WTC11 (cell line): ENCODE measurements around the gene KLHL5. TPM values are rescaled to one million over a fixed set of nuclear protein-coding genes. Genes with fewer than 3 reads are reported as not detected.

Experiments used
- ATAC-seq: fragments of 200-7000 bp; cut with Tn5 transposase; 2 replicates; pipeline ENCODE4 v1.10.0; 2021; ENCODE audit warnings: mild to moderate bottlenecking, moderate library complexity
- CTCF ChIA-PET: fragments of 300-600 bp; sonication (Branson Sonifier 250); formaldehyde crosslinking; loops from one replicate; lab custom pipeline; 2021; ENCODE audit warnings: antibody characterized with exemption; lab: Charles Lee
- POLR2A ChIA-PET: fragments of 350-600 bp; sonication (Branson Sonifier 250); formaldehyde crosslinking; loops from one replicate; lab custom pipeline; 2021; ENCODE audit warnings: antibody characterized with exemption; lab: Charles Lee
- DNase-seq: peaks from one replicate; pipeline ENCODE4 v3.0.0; 2021; ENCODE audit warnings: low spot score
- H3K27ac Mint-ChIP-seq: 2 replicates; pipeline ENCODE4 v1.8.0; 2021; ENCODE audit warnings: mixed read lengths
- H3K27me3 Mint-ChIP-seq: 2 replicates; pipeline ENCODE4 v1.8.0; 2021; ENCODE audit warnings: low read depth, mild to moderate bottlenecking, moderate library complexity, mixed read lengths
- H3K36me3 Mint-ChIP-seq: 2 replicates; pipeline ENCODE4 v1.8.0; 2021; ENCODE audit warnings: mixed read lengths
- H3K4me1 Mint-ChIP-seq: 2 replicates; pipeline ENCODE4 v1.8.0; 2022; ENCODE audit warnings: mixed read lengths
- H3K4me3 Mint-ChIP-seq: 2 replicates; pipeline ENCODE4 v1.8.0; 2021; ENCODE audit warnings: mild to moderate bottlenecking, moderate library complexity, mixed read lengths
- H3K9me3 Mint-ChIP-seq: 2 replicates; pipeline ENCODE4 v1.8.0; 2021; ENCODE audit warnings: mixed read lengths
- ARID4B ChIP-seq: sonication (generic); formaldehyde crosslinking; IDR thresholded peaks from 2 replicates; pipeline ENCODE4 v1.8.0; 2023; ENCODE audit warnings: missing genetic modification reagents, mild to moderate bottlenecking, borderline replicate concordance
- CBFB ChIP-seq: sonication (generic); formaldehyde crosslinking; IDR thresholded peaks from 2 replicates; pipeline ENCODE4 v1.8.1; 2022; ENCODE audit warnings: mild to moderate bottlenecking, low read depth, missing genetic modification reagents
- CREM ChIP-seq: sonication (generic); formaldehyde crosslinking; IDR thresholded peaks from 2 replicates; pipeline ENCODE4 v1.8.1; 2022; ENCODE audit warnings: mild to moderate bottlenecking, missing genetic modification reagents, moderate library complexity
- ELF4 ChIP-seq: sonication (generic); formaldehyde crosslinking; IDR thresholded peaks from 2 replicates; pipeline ENCODE4 v1.8.1; 2022; ENCODE audit warnings: low read depth, mild to moderate bottlenecking, moderate library complexity, missing genetic modification reagents
- ESRRA ChIP-seq: sonication (generic); formaldehyde crosslinking; IDR thresholded peaks from 2 replicates; pipeline ENCODE4 v1.8.1; 2022; ENCODE audit warnings: mild to moderate bottlenecking, missing genetic modification reagents, borderline replicate concordance
- FOXJ3 ChIP-seq: sonication (generic); formaldehyde crosslinking; IDR thresholded peaks from 2 replicates; pipeline ENCODE4 v1.9.0; 2021; ENCODE audit warnings: missing genetic modification reagents, mild to moderate bottlenecking, borderline replicate concordance
- GRHL2 ChIP-seq: fragments of 250-450 bp; sonication (Bioruptor Pico); IDR thresholded peaks from 2 replicates; pipeline ENCODE4 v1.8.0; 2022; ENCODE audit warnings: mild to moderate bottlenecking, moderate library complexity; ENCODE audit not compliant: insufficient replicate concordance, severe bottlenecking
- GTF2I ChIP-seq: fragments of 250-450 bp; sonication (Bioruptor Pico); conservative IDR thresholded peaks from 2 replicates; pipeline ENCODE4 v1.4.0; 2021; ENCODE audit warnings: mild to moderate bottlenecking
- JAZF1 ChIP-seq: fragments of 250-450 bp; sonication (Bioruptor Pico); IDR thresholded peaks from 2 replicates; pipeline ENCODE4 v1.9.0; 2021; ENCODE audit warnings: moderate library complexity, mild to moderate bottlenecking, inconsistent platforms
- MXD4 ChIP-seq: fragments of 250-450 bp; sonication (Bioruptor Pico); IDR thresholded peaks from 2 replicates; pipeline ENCODE4 v1.8.0; 2021; ENCODE audit warnings: mild to moderate bottlenecking, moderate library complexity, borderline replicate concordance
- NFE2L1 ChIP-seq: sonication (generic); formaldehyde crosslinking; IDR thresholded peaks from 2 replicates; pipeline ENCODE4 v1.8.1; 2023; ENCODE audit warnings: missing genetic modification reagents
- OVOL2 ChIP-seq: fragments of 250-450 bp; sonication (Bioruptor Pico); IDR thresholded peaks from 2 replicates; pipeline ENCODE4 v1.9.0; 2021; ENCODE audit warnings: mild to moderate bottlenecking, borderline replicate concordance
- PREB ChIP-seq: sonication (generic); formaldehyde crosslinking; IDR thresholded peaks from 2 replicates; pipeline ENCODE4 v1.8.1; 2022; ENCODE audit warnings: mild to moderate bottlenecking, missing genetic modification reagents, moderate library complexity, borderline replicate concordance
- RELA ChIP-seq: sonication (generic); formaldehyde crosslinking; IDR thresholded peaks from 2 replicates; pipeline ENCODE4 v1.8.1; 2022; ENCODE audit warnings: missing genetic modification reagents, mild to moderate bottlenecking, borderline replicate concordance
- SOX15 ChIP-seq: fragments of 250-450 bp; sonication (Bioruptor Pico); IDR thresholded peaks from 2 replicates; pipeline ENCODE4 v1.9.0; 2021; ENCODE audit warnings: mild to moderate bottlenecking
- USF1 ChIP-seq: sonication (generic); formaldehyde crosslinking; IDR thresholded peaks from 2 replicates; pipeline ENCODE4 v1.8.0; 2022; ENCODE audit warnings: mild to moderate bottlenecking, missing genetic modification reagents
- USF2 ChIP-seq: sonication (generic); formaldehyde crosslinking; IDR thresholded peaks from 2 replicates; pipeline ENCODE4 v1.8.1; 2023; ENCODE audit warnings: mild to moderate bottlenecking, missing genetic modification reagents, moderate library complexity
- ZMAT4 ChIP-seq: fragments of 250-450 bp; sonication (Bioruptor Pico); IDR thresholded peaks from 2 replicates; pipeline ENCODE4 v1.9.0; 2021; ENCODE audit warnings: mild to moderate bottlenecking
- ZNF232 ChIP-seq: sonication (generic); formaldehyde crosslinking; IDR thresholded peaks from 2 replicates; pipeline ENCODE4 v1.8.0; 2022; ENCODE audit warnings: mild to moderate bottlenecking, missing genetic modification reagents
- ZNF317 ChIP-seq: sonication (generic); formaldehyde crosslinking; IDR thresholded peaks from 2 replicates; pipeline ENCODE4 v1.8.1; 2023; ENCODE audit warnings: low read depth, mild to moderate bottlenecking, moderate library complexity, missing genetic modification reagents, borderline replicate concordance
- total RNA-seq: library from RNA; stranded (reverse); gene quantifications from 3 replicates; pipeline ENCODE4 v1.2.3, GENCODE V29; 2021

Gene KLHL5
- total RNA-seq, 1 experiment from 2014 or later = 21.1 TPM

GRCh38 chr4:39125600-39125985, 63.6 kb downstream of the KLHL5 start:
- Mint-ChIP-seq H3K4me3 (no peak overlapping the region), H3K4me1 (no peaks in the 10 kb centered on the region), H3K27me3 (no peaks in the 10 kb centered on the region), H3K36me3 (peaks cover 13% of the 10 kb centered on the region), H3K9me3 (peaks cover 30% of the 10 kb centered on the region), H3K27ac (no peak overlapping the region)
- ChIA-PET CTCF (no interaction called here), POLR2A (no interaction called here)
- ATAC-seq (no peak), DNase-seq (no peak)
- TF ChIP-seq CREM (CRISPR knock-in tag) = no peak
- TF ChIP-seq GRHL2 (CRISPR knock-in tag) = no peak
- TF ChIP-seq MXD4 (CRISPR knock-in tag) = no peak
- no peak for TF ChIP-seq ZNF317 (CRISPR knock-in tag)
- no peak for TF ChIP-seq GTF2I (CRISPR knock-in tag)
- TF ChIP-seq USF2 (CRISPR knock-in tag) = no peak
- TF ChIP-seq RELA (CRISPR knock-in tag) = no peak
- no peak for TF ChIP-seq ARID4B
- TF ChIP-seq PREB (CRISPR knock-in tag) = no peak
- no peak for TF ChIP-seq SOX15
- TF ChIP-seq CBFB (CRISPR knock-in tag) = no peak
- no peak for TF ChIP-seq FOXJ3 (CRISPR knock-in tag)
- no peak for TF ChIP-seq ESRRA
- TF ChIP-seq ELF4 (CRISPR knock-in tag) = no peak
- TF ChIP-seq ZNF232 (CRISPR knock-in tag) = no peak
- no peak for TF ChIP-seq OVOL2 (CRISPR knock-in tag)
- no peak for TF ChIP-seq JAZF1
- TF ChIP-seq ZMAT4 = no peak

- no peaks in the 10 kb centered on the region for H3K4me1 Mint-ChIP-seq
- POLR2A ChIA-PET = no interaction called here
- CTCF ChIA-PET = no interaction called here
- H3K9me3 Mint-ChIP-seq = peaks cover 32% of the 10 kb centered on the region
- DNase-seq (no peak), ATAC-seq (no peak)
- H3K27ac Mint-ChIP-seq = no peak overlapping the region
- H3K4me3 Mint-ChIP-seq = no peak overlapping the region
- H3K36me3 Mint-ChIP-seq = peaks cover 13% of the 10 kb centered on the region
- H3K27me3 Mint-ChIP-seq = no peaks in the 10 kb centered on the region
- TF ChIP-seq SOX15 (no peak), NFE2L1 (CRISPR knock-in tag) (no peak), USF2 (CRISPR knock-in tag) (no peak), ZNF317 (CRISPR knock-in tag) (no peak), GRHL2 (CRISPR knock-in tag) (no peak), FOXJ3 (CRISPR knock-in tag) (no peak), USF1 (CRISPR knock-in tag) (no peak), ELF4 (CRISPR knock-in tag) (no peak), ARID4B (no peak)
Measured at GRCh38 chr4:39126256-39127095, 64.4 kb downstream of the KLHL5 start.
